A549 (cell line): ENCODE measurements around the gene CYP8B1. TPM values are rescaled to one million over a fixed set of nuclear protein-coding genes. Genes with fewer than 3 reads are reported as not detected.

ENCODE experiments used
- ATAC-seq, 2 experiments: fragments of 200-7000 bp in 1 of 2; fragments of >200 bp in 1 of 2; cut with Nextera tagmentation in 1 of 2; cut with Tn5 transposase in 1 of 2; 3 replicates each; pipeline versions ENCODE4 v1.8.0 to v1.9.1; 2018 to 2020; ENCODE audit warnings: mild to moderate bottlenecking in 1 of 2, moderate library complexity in 1 of 2
- CTCF ChIA-PET: fragments of 300-600 bp; sonication (Branson Sonifier 250); formaldehyde crosslinking; extraction: SDS; loops from one replicate; lab custom pipeline; 2021; ENCODE audit warnings: antibody characterized with exemption, inconsistent platforms; lab: Yijun Ruan, JAX
- POLR2A ChIA-PET: fragments of 350-600 bp; formaldehyde crosslinking; extraction: SDS; loops from one replicate; lab custom pipeline; 2021; ENCODE audit warnings: antibody characterized with exemption, inconsistent platforms; lab: Yijun Ruan, JAX
- DNase-seq, 2 experiments: peaks; one replicate each; pipeline versions ENCODE4 v3.0.0 to v3.0.0-alpha.2; 2011 to 2016; ENCODE audit warnings: low read depth in 1 of 2, low spot score in 1 of 2
- FAIRE-seq: peaks from 2 replicates; lab custom pipeline; 2011; peaks lifted over from hg19 to GRCh38; lab: Jason Lieb, UNC
- H3K27ac ChIP-seq, 2 experiments: fragments of >200 bp; sonication (Bioruptor Twin); formaldehyde crosslinking; 3 replicates each; pipeline ENCODE4 v1.5.1; 2016 to 2017
- H3K4me1 ChIP-seq: fragments of >200 bp; sonication (Bioruptor Twin); formaldehyde crosslinking; 3 replicates; pipeline ENCODE4 v1.6.1; 2016
- H3K4me2 ChIP-seq: fragments of >200 bp; sonication (Bioruptor Twin); formaldehyde crosslinking; 3 replicates; pipeline ENCODE4 v1.6.1; 2016
- H3K4me3 ChIP-seq: fragments of >200 bp; sonication (Bioruptor Twin); formaldehyde crosslinking; 3 replicates; pipeline ENCODE4 v1.5.1; 2016
- H3K9me3 ChIP-seq: fragments of >200 bp; sonication (Bioruptor Twin); formaldehyde crosslinking; 3 replicates; pipeline ENCODE4 v1.6.1; 2016
- ATOH8 ChIP-seq: fragments of 250-450 bp; sonication (Bioruptor Pico); IDR thresholded peaks from 2 replicates; pipeline ENCODE4 v1.5.0; 2020; ENCODE audit warnings: low read depth, mild to moderate bottlenecking, moderate library complexity
- BHLHE40 ChIP-seq: IDR thresholded peaks from 2 replicates; pipeline ENCODE4 v1.6.1; 2012; ENCODE audit warnings: low read depth, low read length, inconsistent platforms
- CEBPB ChIP-seq, 2 experiments: fragments of >200 bp in 1 of 2; sonication (Bioruptor Twin) in 1 of 2; formaldehyde crosslinking in 1 of 2; IDR thresholded peaks; 2 replicates each; pipeline ENCODE4 v1.6.1; 2012 to 2016
- E2F6 ChIP-seq: IDR thresholded peaks from 2 replicates; pipeline ENCODE4 v1.6.1; 2012; ENCODE audit warnings: low read depth, borderline replicate concordance
- EHMT2 ChIP-seq: fragments of 200-600 bp; sonication (generic); IDR thresholded peaks from 2 replicates; pipeline ENCODE4 v1.6.1; 2016; ENCODE audit warnings: antibody characterized with exemption, low read depth, mild to moderate bottlenecking, moderate library complexity
- EP300 ChIP-seq, 2 experiments: fragments of >200 bp; sonication (Bioruptor Twin); formaldehyde crosslinking; IDR thresholded peaks; 2 replicates in 1 of 2; 3 replicates in 1 of 2; pipeline ENCODE4 v1.6.1; 2016 to 2017
- FOXS1 ChIP-seq: fragments of 250-450 bp; sonication (Bioruptor Pico); IDR thresholded peaks from 2 replicates; pipeline ENCODE4 v1.5.0; 2020; ENCODE audit warnings: mild to moderate bottlenecking, moderate library complexity
- GATA3 ChIP-seq: IDR thresholded peaks from 2 replicates; pipeline ENCODE4 v1.6.1; 2012; ENCODE audit warnings: borderline replicate concordance
- HDAC2 ChIP-seq: fragments of 200-600 bp; sonication (generic); IDR thresholded peaks from 2 replicates; pipeline ENCODE4 v1.6.1; 2016
- HOXA7 ChIP-seq: fragments of 250-450 bp; sonication (Bioruptor Pico); IDR thresholded peaks from 2 replicates; pipeline ENCODE4 v1.5.0; 2020; ENCODE audit warnings: mild to moderate bottlenecking, moderate library complexity
- JUNB ChIP-seq: fragments of >200 bp; sonication (Bioruptor Twin); formaldehyde crosslinking; IDR thresholded peaks from 2 replicates; pipeline ENCODE4 v1.6.1; 2016
- MAFK ChIP-seq: fragments of 450-650 bp; IDR thresholded peaks from 2 replicates; pipeline ENCODE4 v1.6.1; 2014; ENCODE audit not compliant: partially characterized antibody
- MAZ ChIP-seq: fragments of 150-350 bp; IDR thresholded peaks from 2 replicates; pipeline ENCODE4 v1.6.1; 2014; ENCODE audit warnings: antibody characterized with exemption, low read depth, low read length, borderline replicate concordance
- NR3C1 ChIP-seq: fragments of >200 bp; sonication (Bioruptor Twin); formaldehyde crosslinking; IDR thresholded peaks from 3 replicates; pipeline ENCODE4 v1.6.1; 2017
- RCOR1 ChIP-seq: fragments of 150-350 bp; IDR thresholded peaks from 2 replicates; pipeline ENCODE4 v1.6.1; 2014; ENCODE audit warnings: antibody characterized with exemption, low read length, low read depth
- REST ChIP-seq: fragments of 200-600 bp; sonication (generic); IDR thresholded peaks from 2 replicates; pipeline ENCODE4 v1.6.1; 2016; ENCODE audit warnings: antibody characterized with exemption, mild to moderate bottlenecking, moderate library complexity
- SREBF2 ChIP-seq: fragments of 450-650 bp; IDR thresholded peaks from 2 replicates; pipeline ENCODE4 v1.6.1; 2014; ENCODE audit warnings: mild to moderate bottlenecking, moderate library complexity
- TFCP2L1 ChIP-seq: fragments of 250-450 bp; sonication (Bioruptor Pico); IDR thresholded peaks from 2 replicates; pipeline ENCODE4 v1.5.0; 2021; ENCODE audit warnings: mild to moderate bottlenecking
- USF2 ChIP-seq: fragments of 450-650 bp; IDR thresholded peaks from 2 replicates; pipeline ENCODE4 v1.6.1; 2014; ENCODE audit warnings: antibody characterized with exemption
- ZC3H11A ChIP-seq: fragments of 450-650 bp; IDR thresholded peaks from 2 replicates; pipeline ENCODE4 v1.6.1; 2014; ENCODE audit warnings: antibody characterized with exemption, mild to moderate bottlenecking
- ZFP36 ChIP-seq: fragments of 450-650 bp; IDR thresholded peaks from 2 replicates; pipeline ENCODE4 v1.6.1; 2014; ENCODE audit warnings: borderline replicate concordance; ENCODE audit not compliant: partially characterized antibody
- ZSCAN20 ChIP-seq: fragments of 250-450 bp; sonication (Bioruptor Pico); IDR thresholded peaks from 2 replicates; pipeline ENCODE4 v1.8.0; 2022; ENCODE audit warnings: mild to moderate bottlenecking, moderate library complexity
- WGBS: methylation state at CpG from one replicate; pipeline ENCODE4 v1.1.6; 2017; ENCODE audit errors: missing lambda C conversion rate; 5-methylcytosine and 5-hydroxymethylcytosine counted together
- polyA plus RNA-seq, 4 experiments: library from polyadenylated mRNA; depleted of rRNA in 3 of 4; stranded (reverse); fragments of >200 nt; fragmentation: RNase III in 1 of 4; extraction: RNeasy Plus Mini Kit Qiagen cat#74134 plus additional on column Dnase treatment in 1 of 4; gene quantifications; 2 replicates in 3 of 4; 3 replicates in 1 of 4; pipeline ENCODE4 v1.2.3, GENCODE V29; 2011 to 2017

CYP8B1 gene
- polyA plus RNA-seq, 2 of the 4 experiments (the other 2 are of a cell fraction): not detected

- H3K27ac ChIP-seq: no peak overlapping the region
- DNase-seq: no peak
- FAIRE-seq: no peak
- no peaks in the 10 kb centered on the region for H3K4me1 ChIP-seq
- ChIA-PET POLR2A (no interaction called here), CTCF (interaction anchor here (1.2 to 1.4 kb wide), 2 partner anchors 16 to 25 kb away, joined by 3 to 5 read pairs; no protein-coding TSS in a partner anchor)
- no peak overlapping the region for H3K4me3 ChIP-seq
- H3K4me2 ChIP-seq: no peak overlapping the region
- no peaks in the 10 kb centered on the region for H3K9me3 ChIP-seq
- WGBS: 5% methylated on average over 4 of the region's 4 CpGs
- no peak for ATAC-seq
- no peak for TF ChIP-seq BHLHE40
- no peak for TF ChIP-seq TFCP2L1 (CRISPR knock-in tag)
- TF ChIP-seq USF2: no peak
- TF ChIP-seq ZSCAN20: no peak
- TF ChIP-seq EHMT2: no peak
- no peak for TF ChIP-seq ATOH8 (CRISPR knock-in tag)
- no peak for TF ChIP-seq HDAC2
- no peak for TF ChIP-seq FOXS1 (CRISPR knock-in tag)
- TF ChIP-seq REST: no peak
- no peak for TF ChIP-seq MAZ
- no peak for TF ChIP-seq SREBF2
- no peak for TF ChIP-seq E2F6
- TF ChIP-seq EP300 (IDR thresholded peaks at IDR 0.05): no peak
- no peak for TF ChIP-seq JUNB
- no peak for TF ChIP-seq ZC3H11A
- no peak for TF ChIP-seq CEBPB (IDR thresholded peaks at IDR 0.05)
- no peak for TF ChIP-seq RCOR1
- no peak for TF ChIP-seq ZFP36
These were observed 19.9 kb downstream of the CYP8B1 start for GRCh38 chr3:42855547-42856380.

GRCh38 chr3:42855219-42855546, 20.5 kb downstream of the CYP8B1 start:
- Histone ChIP-seq H3K9me3 (no peaks in the 10 kb centered on the region), H3K4me1 (no peaks in the 10 kb centered on the region)
- TF ChIP-seq HOXA7 (CRISPR knock-in tag) (no peak), REST (no peak), NR3C1 (no peak), EP300 (IDR thresholded peaks at IDR 0.05) (no peak), MAFK (no peak), USF2 (no peak), ZC3H11A (no peak), GATA3 (no peak)
- TF ChIP-seq, all 56 proteins: peak for 0
- ATAC-seq (no peak), FAIRE-seq (no peak), DNase-seq (no peak)
- ChIA-PET CTCF (no interaction called here), POLR2A (no interaction called here)
- no peak overlapping the region for H3K4me3 ChIP-seq
- no peak overlapping the region for H3K4me2 ChIP-seq
- H3K27ac ChIP-seq: no peak overlapping the region
